ENCODE measurements around the gene KIDINS220. TPM values are rescaled to one million over a fixed set of nuclear protein-coding genes. Genes with fewer than 3 reads are reported as not detected.

KIDINS220 gene
- total and polyA plus RNA-seq, 2 of the 13 experiments (the other 11 are each of a cell fraction or from before 2014, with no cell fraction given) = 25.2 to 32.3 TPM

- Histone ChIP-seq H3K36me3 (replicated peaks in 1 of 2; ENCODE audit: control insufficient read depth in 1 of 2, insufficient read depth in 2 of 2, low read length in 2 of 2) (no peaks in the 10 kb centered on the region), H2AFZ (ENCODE audit: low read length) (no peak overlapping the region), H3K4me1 (ENCODE audit: insufficient read depth, low read length) (peaks cover 12% of the 10 kb centered on the region), H4K20me1 (ENCODE audit: insufficient read depth, low read length) (peaks cover 21% of the 10 kb centered on the region), H3K79me2 (ENCODE audit: insufficient read depth, low read length) (peaks cover 31% of the 10 kb centered on the region), H3K9me3 (ENCODE audit: low read length) (no peaks in the 10 kb centered on the region), H3K4me2 (ENCODE audit: low read depth, low read length) (peak overlapping the region; percentile 97), H3K4me3 (replicated peaks in 1 of 3; ENCODE audit: insufficient read depth in 1 of 3, low read depth in 2 of 3, low read length in 3 of 3) (peak overlapping the region; percentile 73 to 100 (median 81)), H3K27me3 (ENCODE audit: control insufficient read depth in 1 of 2, insufficient read depth in 2 of 2, low read length in 2 of 2) (peaks cover 0 to 8% of the 10 kb centered on the region in 2 experiments; a peak in 1 of 5 replicates), H3K27ac (ENCODE audit: extremely low read length, insufficient read depth, low read length) (peak overlapping the region; percentile 67), H3K9ac (ENCODE audit: insufficient read depth, low read depth, low read length) (peak overlapping the region; percentile 70)
- in situ Hi-C loops (cut with HindIII; ENCODE audit: extremely low pct_ligation_motif_present, low pct_unique_long_range_greater_than_20kb) = loop anchor here (5.0 kb wide), 2 partner anchors 159 to 1259 kb away; no protein-coding TSS in a partner anchor
- WGBS (ENCODE audit: low lambda C conversion rate) = 3% methylated on average over 46 of the region's 50 CpGs
- peak; percentile 48 for DNase-seq (ENCODE audit: low spot score)
- peak; percentile 70 for ATAC-seq
- CTCF ChIA-PET (ENCODE audit: low intra/inter-chr PET ratio, low total read pairs) = interaction anchor here (0.8 to 4.6 kb wide), 4 partner anchors 30 to 168 kb away, joined by 4 to 56 read pairs (median 10); no protein-coding TSS in a partner anchor
- BruUV-seq (replicated peaks) = no TSS peak
- intact Hi-C loops (cut with micrococcal nuclease; ENCODE audit: unreplicated experiment) = loop anchor here (1.0 to 5.0 kb wide), 3 partner anchors 161 to 1569 kb away; no protein-coding TSS in a partner anchor
- FAIRE-seq = no peak
- POLR2A ChIA-PET = interaction anchor here (1.1 to 1.8 kb wide), 7 partner anchors 23 to 160 kb away, joined by 3 to 37 read pairs (median 11); no protein-coding TSS in a partner anchor
- TF ChIP-seq SMAD1 (CRISPR knock-in tag; IDR thresholded peaks at IDR 0.05; ENCODE audit: borderline replicate concordance, low read depth) (no peak; the same call in 1 of the 2 replicates), SRSF9 (IDR thresholded peaks at IDR 0.05; ENCODE audit: borderline replicate concordance, insufficient read depth, low read depth, low read length, poor library complexity, severe bottlenecking) (no peak), FOXO4 (CRISPR knock-in tag; conservative IDR thresholded peaks at IDR 0.05) (no peak), ZNF883 (CRISPR knock-in tag; IDR thresholded peaks at IDR 0.05; ENCODE audit: not compliant biosample characterization) (peak; percentile 15), ZNF496 (CRISPR knock-in tag; IDR thresholded peaks at IDR 0.05; ENCODE audit: insufficient replicate concordance) (no peak), GABPB1 (CRISPR knock-in tag; IDR thresholded peaks at IDR 0.05) (peak; percentile 56; the same call in 1 of the 2 replicates), RELA (CRISPR knock-in tag; IDR thresholded peaks at IDR 0.05) (peak; percentile 73; the same call in 1 of the 2 replicates), RAD21 (CRISPR knock-in tag; IDR thresholded peaks at IDR 0.05) (peak; percentile 100), TFDP1 (CRISPR knock-in tag; IDR thresholded peaks at IDR 0.05; ENCODE audit: borderline replicate concordance) (peak; percentile 59; the same call in 1 of the 2 replicates), ZNF530 (CRISPR knock-in tag; IDR thresholded peaks at IDR 0.05; ENCODE audit: low read depth) (no peak), SAFB2 (CRISPR knock-in tag; IDR thresholded peaks at IDR 0.05; ENCODE audit: borderline replicate concordance, low read depth) (no peak), ZNF512 (CRISPR knock-in tag; IDR thresholded peaks at IDR 0.05) (no peak), NONO (IDR thresholded peaks at IDR 0.05) (no peak), NONO (CRISPR knock-in tag; conservative IDR thresholded peaks at IDR 0.05) (peak; percentile 86), MBNL3 (CRISPR knock-in tag; conservative IDR thresholded peaks at IDR 0.05) (0 out of 2 replicates have a peak, but pooled peaks have one; percentile 8), BCL3 (CRISPR knock-in tag; IDR thresholded peaks at IDR 0.05) (peak; percentile 37; the same call in 1 of the 2 replicates), CC2D1A (CRISPR knock-in tag; IDR thresholded peaks at IDR 0.05) (no peak)
Measured at GRCh38 chr2:8685697-8686358, 151.6 kb downstream of the KIDINS220 start.

Measured in HepG2 (cell line).